GM19328 (cell line): ENCODE measurements around the gene WDR83.
"Not testable (repeated sequence)": the region's sequence is repeated elsewhere in the genome, so short reads cannot be mapped to it uniquely, and the experiment has no call there.

Experiments
- ATAC-seq: cut with Tn5 transposase; IDR thresholded peaks from one replicate; pipeline ENCODE4 v1.9.1; 2021; ENCODE audit warnings: mild to moderate bottlenecking, moderate library complexity; ENCODE audit not compliant: unreplicated experiment

Gene WDR83

DNA sequence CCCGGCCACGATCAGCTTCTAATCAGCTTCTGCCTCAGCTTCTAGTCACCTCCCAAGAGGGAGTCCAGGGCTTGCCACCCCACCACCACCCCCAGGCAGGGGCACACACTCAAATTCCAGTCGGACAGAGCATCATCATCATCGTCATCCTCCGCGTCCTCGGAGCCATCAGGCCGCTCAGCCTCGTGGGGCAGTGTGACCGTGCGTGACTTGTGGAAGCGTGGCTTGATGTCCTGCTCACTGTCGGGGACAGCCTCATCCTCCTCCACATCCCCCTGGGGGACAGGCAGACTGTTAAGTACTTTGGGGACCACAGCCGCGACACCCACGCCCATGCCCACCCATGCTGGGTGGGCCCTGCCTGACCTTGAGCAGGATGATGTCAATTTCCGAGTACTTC is 44.6 kb downstream of the WDR83 start:
- no peak for ATAC-seq

- ATAC-seq: not testable (repeated sequence)
Observed at GRCh38 chr19:12712077-12712476, 45.5 kb downstream of the WDR83 start.

- ATAC-seq: not testable (repeated sequence)
Observed at GRCh38 chr19:12713304-12713703, 46.7 kb downstream of the WDR83 start.

DNA sequence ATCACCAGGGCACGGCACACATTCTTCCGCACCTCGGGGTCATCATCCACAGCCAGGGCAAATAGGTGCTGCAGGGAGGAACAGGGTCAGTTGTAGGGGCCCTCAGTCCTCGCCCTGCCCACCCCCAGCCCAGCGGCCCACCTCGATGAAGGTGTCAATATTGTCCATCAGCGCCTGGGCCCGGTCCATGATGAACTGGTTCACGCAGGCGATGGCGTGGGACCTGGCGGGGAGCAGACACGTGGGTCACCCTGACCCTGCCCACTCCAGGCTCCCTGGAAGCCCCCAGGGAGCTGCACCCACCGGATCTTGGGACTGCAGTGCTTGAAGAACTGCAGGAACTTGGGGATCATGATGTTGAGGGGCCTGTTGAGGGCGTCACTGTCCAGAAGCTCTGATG is 48.5 kb downstream of the WDR83 start:
- no peak for ATAC-seq

- ATAC-seq: no peak
Observed at GRCh38 chr19:12715929-12716328, 49.3 kb downstream of the WDR83 start.

GRCh38 chr19:12720296-12720695 is 53.7 kb downstream of the WDR83 start:
- ATAC-seq: no peak

- ATAC-seq: no peak
Observed at GRCh38 chr19:12720851-12721655, 54.4 kb downstream of the WDR83 start.

DNA sequence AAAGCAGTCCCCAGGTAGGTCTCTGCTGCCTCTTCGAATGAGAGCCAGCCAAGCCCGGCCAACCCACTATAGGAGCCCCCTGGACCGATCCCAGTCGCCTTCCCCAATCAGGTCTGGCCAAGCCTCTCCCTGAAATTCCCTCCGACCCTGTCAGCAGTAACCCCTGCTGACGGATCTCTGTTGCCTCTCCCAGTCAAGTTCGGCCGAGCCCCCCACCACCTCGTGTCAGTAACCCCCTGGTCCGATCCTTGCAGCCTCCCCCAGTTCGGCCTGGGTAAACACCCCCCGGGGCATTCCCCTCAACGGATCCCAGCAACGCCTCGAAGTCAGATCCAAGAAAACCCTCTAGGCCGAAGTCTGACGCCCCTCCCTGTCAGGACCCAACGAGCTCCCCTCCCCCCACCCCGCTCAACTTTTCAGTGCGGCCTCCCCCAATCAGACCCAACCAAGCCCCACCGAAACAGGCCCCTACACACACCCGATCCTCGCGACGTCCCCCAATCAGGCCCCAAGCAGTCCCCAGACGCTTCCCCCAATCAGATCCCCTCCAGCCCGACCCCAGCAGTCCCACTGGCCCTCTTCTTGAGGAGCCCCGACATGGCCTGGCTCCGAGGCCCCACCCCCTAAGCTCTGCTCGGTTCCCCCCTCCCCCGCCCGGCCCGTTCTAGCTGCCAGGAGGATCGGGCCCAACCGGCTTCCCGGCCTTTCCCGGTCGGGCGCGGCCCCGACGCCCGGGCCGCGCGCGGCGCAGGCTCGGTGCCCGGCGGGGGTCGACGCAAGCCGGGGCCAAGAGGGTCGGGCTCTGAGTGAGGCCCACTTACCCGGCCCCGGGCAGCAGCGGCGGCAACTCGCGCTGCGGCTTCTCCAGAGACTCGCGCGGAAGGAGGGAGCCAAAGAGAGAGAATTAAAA is 55.3 kb downstream of the WDR83 start:
- peak; percentile 10 for ATAC-seq

DNA sequence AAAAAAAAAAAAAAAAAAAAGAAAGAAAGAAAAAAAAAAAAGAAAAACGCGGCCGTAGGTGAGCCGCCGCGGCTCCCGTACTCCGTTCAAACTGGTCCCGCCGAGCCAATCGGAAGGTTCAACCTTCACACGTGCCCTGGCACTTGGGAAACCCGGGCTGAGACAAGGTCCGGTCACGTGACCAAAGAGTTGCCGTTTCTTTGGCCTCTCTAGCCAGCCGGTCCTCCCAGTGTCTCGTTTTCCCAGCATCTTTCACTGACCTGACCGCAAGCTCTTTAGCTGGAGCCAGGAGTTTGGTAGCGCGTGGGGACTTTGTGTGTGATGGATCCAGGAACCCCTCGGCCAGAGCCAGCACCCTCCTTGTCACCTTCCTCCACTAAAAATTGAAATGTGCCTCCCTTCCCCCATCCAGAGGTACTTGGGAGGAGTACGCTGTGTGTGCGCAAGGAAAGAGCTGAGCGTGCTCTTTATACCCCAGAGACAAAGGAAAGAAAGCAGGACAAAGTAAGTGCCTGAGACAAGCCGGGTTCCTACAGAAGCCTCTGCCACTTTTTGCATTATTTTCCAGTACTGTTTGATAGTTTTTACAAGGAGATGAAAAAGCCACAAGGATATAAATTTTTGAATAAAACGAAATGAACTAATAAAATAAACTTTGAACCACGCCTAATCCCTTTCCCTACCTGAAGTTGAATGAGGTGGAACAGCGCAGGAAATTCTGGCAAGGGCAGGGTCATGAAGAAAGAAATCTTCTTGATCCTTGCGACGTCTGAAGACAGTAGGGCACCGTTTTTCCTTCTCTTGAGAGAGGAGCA is 56.2 kb downstream of the WDR83 start:
- ATAC-seq: peak; percentile 78

GRCh38 chr19:12723381-12723640 is 56.7 kb downstream of the WDR83 start:
- ATAC-seq: no peak

- no peak for ATAC-seq
Observed at GRCh38 chr19:12723641-12724426, 57.2 kb downstream of the WDR83 start, which contains the start of gene TNPO2. Gene TNPO2 (minus strand): TSS chr19:12723932. CDS start chr19:12720977, 2,955 bp downstream.
